NCI-H1930 (cell line): ENCODE measurements around the gene C15orf39.
"Not testable (repeated sequence)": the region's sequence is repeated elsewhere in the genome, so short reads cannot be mapped to it uniquely, and the experiment has no call there.

Source experiments
- DNase-seq, 2 experiments: peaks; one replicate each; lab custom pipeline; 2025; lab: John Stamatoyannopoulos, UW

The C15orf39 gene

GRCh38 chr15:75201616-75202250, at the start of gene C15orf39:
C15orf39 (plus strand) TSS chr15:75201882; CDS start chr15:75206049, 4,167 bp downstream.
- peak; percentile 45 to 67 for DNase-seq

DNA sequence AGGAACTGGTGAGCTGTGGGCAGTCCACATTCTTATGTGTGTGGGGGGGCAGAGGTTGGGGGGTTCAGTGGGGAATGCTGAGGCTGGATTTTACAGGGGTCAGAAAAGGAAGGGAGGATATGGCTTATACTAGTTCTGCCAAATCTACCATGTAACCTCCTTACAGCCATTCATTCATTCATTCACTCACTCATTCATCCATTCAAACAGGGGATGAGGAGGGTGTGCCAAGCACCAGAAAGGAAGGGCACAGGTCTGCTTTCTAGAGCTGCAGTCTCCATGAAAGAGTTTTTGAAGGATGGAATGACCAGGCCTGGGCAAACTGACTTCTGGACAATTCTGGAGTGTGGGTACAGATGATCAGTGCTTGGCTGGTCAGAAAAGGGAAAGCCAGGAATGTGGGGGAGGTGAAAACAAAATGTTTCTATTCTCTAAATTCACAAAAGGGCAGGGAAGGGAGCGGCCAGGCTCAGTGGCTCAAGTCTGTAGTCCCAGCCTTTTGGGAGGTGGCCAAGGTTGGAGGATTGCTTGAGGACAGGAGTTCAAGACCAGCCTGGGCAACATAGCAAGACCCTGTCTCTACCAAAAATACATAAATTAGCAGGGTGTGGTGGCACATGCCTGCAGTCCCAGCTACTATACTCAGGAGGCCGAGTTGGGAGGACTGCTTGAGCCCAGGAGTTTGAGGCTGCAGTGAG, 49.2 kb upstream of the C15orf39 start:
- DNase-seq, result no peak

DNA sequence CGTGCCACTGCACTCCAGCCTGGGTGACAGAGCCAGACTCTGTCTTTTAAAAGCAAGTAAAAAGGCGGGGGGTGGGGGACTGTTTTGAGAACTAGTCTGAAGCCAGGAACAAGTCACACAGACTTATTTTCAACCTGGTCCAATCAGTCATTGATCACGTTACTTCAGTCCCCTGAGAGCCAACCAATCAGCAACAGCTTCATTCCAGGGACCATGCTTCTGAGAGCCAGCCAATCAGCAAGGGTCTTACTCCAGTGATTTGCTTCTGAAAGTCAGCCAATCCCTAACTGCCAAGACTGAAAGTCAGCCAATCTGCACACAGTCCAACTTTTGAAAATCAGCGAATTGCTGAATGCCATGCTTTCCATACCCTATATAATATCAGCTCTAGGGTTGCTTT, 48.6 kb upstream of the C15orf39 start:
- no peak for DNase-seq

DNA sequence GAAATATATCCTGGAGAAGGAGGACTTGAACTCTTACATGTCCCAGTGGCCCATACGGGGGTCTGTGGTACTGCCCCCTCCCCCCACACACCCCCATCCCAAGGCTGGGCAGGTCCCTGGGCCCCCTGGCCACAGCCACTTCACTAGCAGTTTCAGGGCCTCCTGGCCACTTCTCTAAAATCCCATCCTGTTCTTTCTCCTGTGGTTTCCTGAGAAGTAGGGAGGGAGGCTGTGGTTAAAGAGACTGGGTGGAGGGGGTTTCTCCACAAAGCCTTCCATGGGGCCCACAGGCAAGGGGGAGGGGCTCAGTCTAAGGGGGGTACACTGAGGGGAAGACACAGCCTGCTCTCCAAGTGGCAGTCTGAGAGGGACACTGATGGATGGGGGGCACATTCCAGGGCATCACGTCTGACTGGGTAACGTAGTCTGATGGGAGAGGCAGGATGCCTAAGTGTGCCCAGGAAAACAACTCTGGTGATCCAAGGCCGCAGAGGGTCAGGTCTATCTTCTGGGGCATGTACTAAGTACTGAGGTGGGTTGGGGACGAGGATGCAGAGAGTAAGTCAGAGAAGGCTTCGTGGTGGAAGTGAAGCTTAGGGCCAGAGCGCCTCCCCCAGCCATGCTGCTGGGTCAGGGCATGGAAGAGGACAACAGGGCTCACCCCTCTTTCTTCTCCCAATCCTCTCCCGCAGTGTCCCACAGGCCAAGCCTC, 48.0 kb upstream of the C15orf39 start:
- DNase-seq, result no peak

- no peak for DNase-seq
Observed at GRCh38 chr15:75154461-75155062, 47.1 kb upstream of the C15orf39 start.

DNA sequence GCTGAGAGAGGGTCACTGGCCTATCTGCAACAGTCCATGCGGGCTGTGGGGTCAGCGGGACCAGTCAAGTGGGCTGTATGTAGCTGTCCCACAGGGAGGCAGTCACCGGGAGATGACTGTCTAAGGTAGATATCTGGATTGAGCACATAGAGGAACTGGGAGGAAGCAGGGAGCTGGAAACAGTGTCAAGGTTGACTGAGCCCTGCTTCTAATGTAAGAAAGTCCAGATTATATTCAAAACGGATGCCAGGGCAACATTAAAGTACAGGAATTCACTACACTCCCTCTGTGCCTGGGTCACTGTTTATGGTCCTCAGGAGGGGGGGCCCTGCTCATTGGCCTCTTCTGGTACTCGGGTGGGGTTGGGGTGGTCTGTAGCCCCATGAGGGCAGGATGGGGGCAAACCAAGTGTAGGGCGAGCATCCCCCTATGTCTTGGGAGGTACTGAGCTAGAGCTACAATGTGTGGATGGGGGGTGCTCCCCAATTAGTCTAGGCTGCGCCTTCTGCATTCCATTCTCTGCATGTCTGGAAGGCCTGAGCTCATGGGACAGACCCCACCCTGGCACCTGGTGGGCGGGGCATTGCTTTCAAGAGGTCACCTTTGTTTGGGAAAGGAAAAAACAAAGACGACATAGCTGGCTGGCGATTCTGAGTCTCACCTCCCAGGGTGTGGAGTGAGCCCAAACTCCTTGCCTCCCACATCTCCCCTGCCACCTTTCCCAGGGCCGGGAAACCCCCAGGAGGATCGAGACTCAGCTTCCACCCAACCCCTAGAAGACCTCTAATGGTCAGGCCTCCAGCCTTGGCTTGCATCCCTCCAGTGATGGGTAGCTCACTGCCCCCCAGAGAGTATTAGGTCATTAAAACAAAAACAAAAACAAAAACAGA, 45.1 kb upstream of the C15orf39 start:
- DNase-seq, result no peak

DNA sequence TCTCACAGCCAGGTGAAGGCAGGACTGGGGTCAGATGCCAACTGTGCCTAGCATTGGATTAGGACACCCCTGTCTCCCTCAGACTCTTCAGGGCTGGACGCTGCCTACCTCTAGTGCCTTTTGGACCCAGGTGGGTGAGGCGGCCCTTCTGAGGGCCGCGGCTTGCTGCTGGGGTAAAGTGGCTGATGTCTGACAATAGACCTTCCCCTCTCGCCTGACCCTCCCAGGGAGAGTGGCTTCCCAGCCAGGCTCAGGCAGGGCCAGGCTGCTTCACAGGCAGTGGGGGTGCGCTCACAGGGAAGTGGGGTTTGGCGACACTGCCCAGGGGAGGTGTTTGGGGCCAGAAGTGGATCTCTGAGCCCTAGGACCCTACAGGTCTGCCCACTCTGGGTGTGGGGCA, 43.3 kb upstream of the C15orf39 start:
- DNase-seq, result no peak

DNA sequence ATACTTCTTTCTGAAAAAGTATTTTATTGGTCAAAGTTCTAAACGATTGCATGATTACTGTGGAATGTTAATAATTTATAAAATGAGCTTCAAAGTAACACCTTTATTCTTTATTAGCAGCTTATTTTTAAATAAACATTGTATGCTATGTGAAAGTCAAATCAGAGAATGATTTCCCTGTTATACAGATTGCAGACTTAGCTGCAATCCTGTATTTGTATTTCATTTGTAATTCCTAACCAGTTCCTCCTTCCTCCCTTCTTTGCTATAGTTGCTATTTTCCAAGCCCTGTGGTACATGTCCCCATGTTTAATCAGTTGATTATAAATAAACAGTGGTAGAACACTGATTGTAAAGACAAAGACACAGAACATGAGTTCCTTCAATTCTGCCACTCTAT, 42.4 kb upstream of the C15orf39 start:
- DNase-seq, result no peak

- DNase-seq, result no peak
Observed at GRCh38 chr15:75161106-75161916, 40.4 kb upstream of the C15orf39 start.

DNA sequence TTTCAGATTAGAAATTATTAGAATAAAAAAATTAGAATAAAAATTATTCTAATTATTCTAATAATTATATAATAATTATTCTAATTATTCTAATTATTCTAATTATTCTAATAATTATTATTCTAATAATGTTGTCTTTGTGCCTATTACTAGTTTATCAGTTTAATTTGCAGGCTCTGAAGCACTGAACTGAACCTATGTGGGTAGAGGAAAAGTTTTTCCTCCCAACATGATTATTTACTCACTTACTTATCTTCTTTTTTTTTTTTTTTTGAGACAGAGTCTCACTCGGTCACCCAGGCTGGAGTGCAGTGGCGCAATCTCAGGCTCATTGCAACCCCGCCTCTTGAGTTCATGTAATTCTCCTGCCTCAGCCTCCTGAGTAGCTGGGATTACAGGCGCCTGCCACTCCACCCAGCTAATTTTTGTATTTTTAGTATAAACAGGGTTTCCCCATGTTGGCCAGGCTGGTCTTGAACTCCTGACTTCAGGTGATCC, 39.7 kb upstream of the C15orf39 start:
- no peak for DNase-seq

DNA sequence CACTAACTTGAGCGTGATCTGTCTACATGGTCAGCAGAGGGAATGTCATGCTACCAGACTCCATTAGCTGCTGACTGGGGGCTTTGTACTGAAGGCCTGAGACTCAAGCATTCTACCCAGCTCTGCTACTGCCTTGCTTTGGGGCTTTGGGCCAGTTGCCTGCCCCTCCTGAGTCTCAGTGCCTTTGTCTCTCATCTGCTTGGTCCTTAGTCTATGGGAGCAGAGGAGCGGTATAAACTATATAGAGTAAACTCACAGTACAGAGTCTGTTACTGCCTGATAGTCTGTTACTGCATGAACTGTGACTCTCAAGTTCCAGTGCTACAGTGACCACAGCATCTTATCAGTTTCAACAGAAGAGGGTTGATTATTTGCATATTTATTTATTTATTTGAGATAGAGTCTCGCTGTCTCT, 38.5 kb upstream of the C15orf39 start:
- DNase-seq, result no peak

DNA sequence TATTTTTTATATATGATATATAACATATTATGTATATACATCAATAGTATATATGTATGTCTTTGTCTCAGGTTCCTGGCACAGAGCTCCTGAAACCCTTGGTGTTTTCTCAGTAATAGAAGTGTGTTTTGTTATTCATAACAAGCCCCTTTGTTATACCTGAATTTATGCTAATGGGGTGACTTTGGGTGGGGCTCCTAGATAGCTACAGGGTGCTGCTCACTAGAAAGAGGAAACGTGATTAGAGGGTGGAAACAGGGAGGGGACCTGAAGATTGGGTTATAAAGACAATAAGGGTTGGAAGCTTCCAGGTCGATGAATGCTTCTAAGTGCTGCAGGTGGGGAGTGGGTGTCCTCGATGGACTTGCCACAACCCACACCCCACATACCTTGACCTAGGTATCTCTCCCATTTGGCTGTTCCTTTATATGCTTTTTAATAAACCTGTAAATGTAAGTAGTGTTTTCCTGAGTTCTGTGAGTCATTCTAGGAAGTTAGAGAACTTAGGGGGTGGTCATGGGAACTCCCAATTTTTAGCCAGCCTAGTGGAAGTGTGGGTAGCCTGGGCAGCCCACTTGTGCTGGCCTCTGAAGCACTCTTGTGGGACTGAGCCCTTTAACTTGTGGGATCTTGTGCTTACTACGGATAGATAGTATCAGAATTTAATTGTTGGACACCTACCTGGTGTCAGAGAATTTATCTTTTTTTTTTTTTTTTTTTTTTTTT, 36.9 kb upstream of the C15orf39 start:
- no peak for DNase-seq

DNA sequence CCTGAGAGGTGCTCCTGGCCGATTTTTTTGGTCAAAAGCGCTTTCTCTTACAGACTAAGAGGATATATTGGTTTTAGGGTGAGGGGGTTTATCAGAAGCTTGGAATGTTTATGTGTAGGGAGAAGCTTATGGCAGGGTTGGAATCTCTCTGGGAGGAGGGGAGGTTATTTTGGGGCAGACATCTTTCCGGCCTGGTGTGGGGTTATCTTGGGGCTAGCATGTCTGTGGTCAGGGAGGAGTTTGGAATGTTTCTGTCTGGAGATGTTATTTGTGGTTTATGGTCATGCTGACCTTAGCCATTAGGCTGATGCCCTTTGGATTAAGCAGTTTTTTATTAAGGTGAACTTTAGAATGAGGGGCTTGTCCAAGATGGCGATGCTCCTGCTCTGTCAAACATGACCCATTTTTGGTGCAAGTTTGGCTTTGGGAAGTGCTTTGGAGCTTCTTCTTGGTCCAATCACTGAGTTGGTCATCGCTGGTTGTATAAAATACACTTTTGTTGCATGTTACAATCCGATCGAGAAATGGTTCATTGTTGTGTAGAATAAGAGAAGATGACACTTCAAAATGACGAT, 35.1 kb upstream of the C15orf39 start:
- not testable (repeated sequence) for DNase-seq

GRCh38 chr15:75167588-75168350, 33.9 kb upstream of the C15orf39 start:
- no peak for DNase-seq

DNA sequence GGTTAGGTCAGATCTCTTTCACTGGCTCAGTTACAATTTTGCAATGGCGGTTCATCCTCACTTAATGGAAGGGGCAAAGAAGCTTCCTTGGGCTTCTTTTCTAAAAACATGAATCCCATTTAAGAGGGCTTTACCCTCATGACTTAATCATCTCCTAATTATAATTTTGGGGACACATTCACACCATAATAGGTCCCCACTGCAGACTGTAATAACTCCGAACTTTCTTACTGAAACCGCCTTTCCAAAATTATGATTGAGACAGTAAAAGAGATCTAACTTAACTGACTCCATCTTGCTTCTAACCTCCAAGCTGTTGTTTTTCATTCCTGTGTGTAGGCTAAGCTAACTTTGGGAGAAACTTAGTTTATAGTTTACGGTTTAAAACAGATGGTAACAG, 33.3 kb upstream of the C15orf39 start:
- DNase-seq, result no peak

- no peak for DNase-seq
Observed at GRCh38 chr15:75170203-75170602, 31.5 kb upstream of the C15orf39 start.

DNA sequence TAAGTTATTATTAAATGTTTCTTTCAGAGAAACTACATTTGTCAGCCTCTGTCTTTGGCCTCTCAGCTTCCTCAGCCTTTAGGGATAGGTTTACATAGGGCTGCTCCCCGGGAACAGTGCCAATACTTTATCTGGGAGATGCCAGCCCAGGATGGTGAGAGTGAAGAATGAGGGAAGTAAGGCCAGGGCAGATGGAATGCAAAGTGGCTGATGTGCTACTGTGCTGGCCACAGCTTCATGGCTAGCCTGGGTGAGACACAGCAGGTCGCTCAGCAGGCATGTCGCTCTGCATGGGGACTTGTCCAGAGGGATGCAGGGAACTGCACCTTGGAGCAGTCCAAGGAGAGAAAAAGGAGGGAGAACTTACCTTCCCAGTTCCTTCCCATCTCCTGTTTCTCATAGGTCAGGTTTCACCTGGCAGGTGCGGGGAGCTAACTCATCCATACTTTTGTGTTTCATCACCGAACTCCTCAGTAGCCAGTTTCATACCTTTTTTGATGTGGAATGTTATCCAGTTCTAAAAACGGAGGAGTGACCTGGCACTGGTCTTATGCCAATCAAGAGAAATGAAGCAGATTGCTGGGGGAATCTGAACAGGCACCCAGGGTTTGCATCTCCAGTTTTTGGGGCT, 30.9 kb upstream of the C15orf39 start:
- DNase-seq, result no peak

- no peak for DNase-seq
Observed at GRCh38 chr15:75171408-75171807, 30.3 kb upstream of the C15orf39 start.
